Rectal smooth muscle tissue (tissue), 1 donor: ENCODE data around the gene GP2.

Experiments
- H3K27ac ChIP-seq: one replicate; pipeline ENCODE4 v1.7.0; 2013; ENCODE audit warnings: low read depth, low read length, inconsistent platforms
- H3K27me3 ChIP-seq: one replicate; pipeline ENCODE4 v1.7.0; 2013; ENCODE audit warnings: low read length; ENCODE audit not compliant: control insufficient read depth, insufficient read depth
- H3K36me3 ChIP-seq: one replicate; pipeline ENCODE4 v1.7.0; 2013; ENCODE audit warnings: low read length; ENCODE audit not compliant: control insufficient read depth, insufficient read depth
- H3K4me1 ChIP-seq: one replicate; pipeline ENCODE4 v1.7.0; 2013; ENCODE audit warnings: low read length; ENCODE audit not compliant: control insufficient read depth, insufficient read depth
- H3K4me3 ChIP-seq: one replicate; pipeline ENCODE4 v1.7.0; 2013; ENCODE audit warnings: low read length
- H3K9ac ChIP-seq: one replicate; pipeline ENCODE4 v1.7.0; 2013; ENCODE audit warnings: low read length

Gene GP2

DNA sequence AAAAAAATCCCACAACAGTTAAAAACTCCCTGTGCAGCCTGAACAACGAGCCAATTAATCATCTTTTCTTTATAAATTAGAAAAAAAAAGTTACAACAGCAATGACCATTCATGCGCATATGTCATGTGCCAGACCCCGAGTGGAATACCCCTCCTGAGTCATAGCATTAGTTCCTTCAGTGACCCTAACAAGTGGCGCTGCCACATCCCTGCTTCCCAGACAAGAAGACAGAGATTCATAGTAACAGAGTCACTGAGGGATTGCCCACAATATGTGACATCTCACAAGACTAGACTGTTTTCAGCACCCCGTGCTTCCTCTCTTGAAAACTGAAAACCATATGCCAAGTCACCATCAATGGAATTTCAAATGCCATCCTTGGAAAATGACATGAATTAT is 17.3 kb upstream of the GP2 start:
- Histone ChIP-seq H3K36me3 (no peaks in the 10 kb centered on the region), H3K9ac (no peak overlapping the region), H3K4me1 (no peaks in the 10 kb centered on the region), H3K4me3 (no peak overlapping the region), H3K27ac (no peak overlapping the region), H3K27me3 (no peaks in the 10 kb centered on the region)

DNA sequence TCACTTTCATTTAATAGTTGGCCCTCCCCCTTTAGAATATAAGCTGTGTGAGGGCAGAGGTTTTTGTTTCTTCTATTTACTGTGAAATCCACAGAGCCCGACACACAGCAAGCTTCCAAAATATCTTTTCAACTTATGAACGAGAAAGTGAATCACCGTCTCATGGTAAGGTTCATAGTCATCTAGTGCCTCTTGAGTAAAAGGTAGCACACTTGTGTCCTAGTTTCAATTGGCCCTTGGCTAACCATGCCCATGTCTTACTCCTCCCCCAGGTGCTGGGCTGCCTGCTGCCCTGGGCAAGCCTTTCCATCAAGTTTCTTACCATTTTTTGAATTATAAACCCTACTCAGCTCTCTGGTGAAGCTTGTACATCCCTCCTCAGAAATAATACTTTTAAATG is 12.4 kb upstream of the GP2 start:
- no peaks in the 10 kb centered on the region for H3K36me3 ChIP-seq
- H3K4me3 ChIP-seq, result no peak overlapping the region
- H3K27me3 ChIP-seq, result no peaks in the 10 kb centered on the region
- no peaks in the 10 kb centered on the region for H3K4me1 ChIP-seq
- H3K27ac ChIP-seq, result no peak overlapping the region
- no peak overlapping the region for H3K9ac ChIP-seq

DNA sequence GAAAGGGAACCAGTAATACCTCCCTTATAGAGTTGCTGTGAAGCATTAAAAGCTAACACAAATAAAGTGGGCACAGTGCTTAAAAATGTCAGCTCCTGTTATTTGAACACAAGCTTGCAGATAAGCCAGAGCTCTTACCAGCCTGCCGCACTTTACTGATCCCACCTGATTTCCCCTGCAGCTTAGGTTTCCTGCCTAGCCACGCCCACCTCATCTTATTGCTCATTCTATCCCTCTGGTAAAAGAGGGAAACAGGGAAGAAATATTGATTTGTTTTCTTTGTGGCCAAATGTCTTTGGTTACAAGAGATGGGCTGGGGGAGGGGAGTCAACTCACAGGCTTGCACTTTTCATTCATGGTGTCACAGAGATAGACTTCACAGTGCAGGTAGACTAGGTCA is 9.6 kb upstream of the GP2 start:
- H3K27me3 ChIP-seq, result no peaks in the 10 kb centered on the region
- no peak overlapping the region for H3K4me3 ChIP-seq
- H3K27ac ChIP-seq, result no peak overlapping the region
- H3K4me1 ChIP-seq, result no peaks in the 10 kb centered on the region
- H3K36me3 ChIP-seq, result no peaks in the 10 kb centered on the region
- H3K9ac ChIP-seq, result no peak overlapping the region

DNA sequence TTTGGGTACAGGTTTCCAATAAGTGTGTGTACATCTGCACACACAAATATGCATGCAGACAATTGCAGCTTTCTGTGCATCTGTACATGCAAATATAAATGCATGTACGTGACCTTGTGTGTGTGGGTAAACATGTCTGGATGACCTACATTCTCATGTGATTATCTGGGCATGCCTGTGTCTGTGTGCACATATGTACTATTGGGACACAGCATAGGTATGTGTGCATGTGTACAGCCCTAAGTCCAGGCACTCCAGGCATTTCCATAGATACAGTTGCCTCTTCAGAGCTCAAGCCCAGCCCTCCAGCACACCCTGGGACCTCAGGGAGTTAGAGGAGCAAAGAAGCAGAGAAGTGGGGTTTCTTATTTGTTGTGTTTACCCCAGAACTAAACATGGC is 7.1 kb upstream of the GP2 start:
- Histone ChIP-seq H3K27me3 (no peaks in the 10 kb centered on the region), H3K4me3 (no peak overlapping the region), H3K27ac (no peak overlapping the region), H3K4me1 (no peaks in the 10 kb centered on the region), H3K9ac (no peak overlapping the region), H3K36me3 (no peaks in the 10 kb centered on the region)

DNA sequence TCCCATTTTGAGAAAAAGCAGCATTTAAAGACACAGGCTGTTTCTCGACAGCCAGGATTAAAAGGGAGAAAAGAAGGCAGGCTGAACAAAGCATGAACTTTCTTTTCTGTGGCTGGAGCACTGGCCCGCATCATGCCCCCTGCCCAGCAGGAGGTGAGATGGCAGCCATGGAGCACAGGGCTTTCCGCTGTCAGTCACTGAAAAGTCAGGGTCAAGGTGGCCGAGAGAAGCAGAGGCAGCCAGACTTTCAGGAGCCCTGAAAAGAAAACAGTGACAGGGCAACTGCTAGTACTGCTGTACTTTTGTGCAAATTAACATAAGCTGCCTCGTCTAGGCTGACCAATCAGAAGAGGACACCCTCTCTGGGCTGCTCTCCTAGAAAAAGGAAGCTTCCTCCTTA is 5.8 kb upstream of the GP2 start:
- no peaks in the 10 kb centered on the region for H3K27me3 ChIP-seq
- H3K4me3 ChIP-seq, result no peak overlapping the region
- H3K27ac ChIP-seq, result no peak overlapping the region
- no peak overlapping the region for H3K9ac ChIP-seq
- no peaks in the 10 kb centered on the region for H3K4me1 ChIP-seq
- H3K36me3 ChIP-seq, result no peaks in the 10 kb centered on the region

DNA sequence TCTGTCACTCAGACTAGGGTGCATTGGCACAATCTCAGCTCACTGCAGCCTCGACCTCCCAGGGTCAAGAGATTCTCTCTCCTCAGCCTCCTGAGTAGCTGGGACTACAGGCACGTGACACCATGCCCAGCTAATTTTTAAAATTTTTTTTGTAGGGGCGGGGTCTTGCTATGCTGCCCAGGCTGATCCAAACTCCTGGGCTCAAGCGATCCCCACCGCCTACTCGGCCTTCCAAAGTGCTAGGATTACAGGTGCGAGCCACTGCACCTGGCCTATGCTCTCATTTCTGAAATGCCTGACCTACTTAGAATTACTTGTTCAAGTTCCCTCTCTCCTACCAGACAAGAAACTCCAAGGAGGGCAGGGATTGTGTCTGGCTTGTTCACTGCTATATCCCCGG is 5.1 kb upstream of the GP2 start:
- no peak overlapping the region for H3K27ac ChIP-seq
- H3K4me3 ChIP-seq, result no peak overlapping the region
- no peaks in the 10 kb centered on the region for H3K4me1 ChIP-seq
- no peak overlapping the region for H3K9ac ChIP-seq
- no peaks in the 10 kb centered on the region for H3K27me3 ChIP-seq
- H3K36me3 ChIP-seq, result no peaks in the 10 kb centered on the region

DNA sequence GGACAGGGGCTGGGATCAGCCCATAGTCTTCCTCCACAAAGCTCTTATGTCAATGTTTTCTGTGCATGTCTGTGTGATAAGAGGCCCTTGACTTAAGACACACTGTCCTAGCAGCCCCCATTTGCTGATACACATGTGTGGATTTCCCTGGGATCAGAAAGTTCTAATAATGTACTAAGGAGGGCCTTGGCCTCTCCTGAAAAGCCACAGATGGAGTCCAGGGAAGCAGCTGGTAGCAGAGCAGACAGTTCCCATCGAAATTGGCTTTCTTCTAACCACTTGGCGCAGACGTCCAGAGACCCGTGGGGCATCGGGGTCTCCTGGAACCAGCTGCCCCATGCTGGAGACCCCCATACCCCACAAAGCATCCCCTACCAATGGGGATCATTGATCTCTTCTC is 4.3 kb upstream of the GP2 start:
- H3K36me3 ChIP-seq, result no peaks in the 10 kb centered on the region
- no peaks in the 10 kb centered on the region for H3K4me1 ChIP-seq
- no peak overlapping the region for H3K27ac ChIP-seq
- H3K9ac ChIP-seq, result no peak overlapping the region
- no peaks in the 10 kb centered on the region for H3K27me3 ChIP-seq
- no peak overlapping the region for H3K4me3 ChIP-seq

DNA sequence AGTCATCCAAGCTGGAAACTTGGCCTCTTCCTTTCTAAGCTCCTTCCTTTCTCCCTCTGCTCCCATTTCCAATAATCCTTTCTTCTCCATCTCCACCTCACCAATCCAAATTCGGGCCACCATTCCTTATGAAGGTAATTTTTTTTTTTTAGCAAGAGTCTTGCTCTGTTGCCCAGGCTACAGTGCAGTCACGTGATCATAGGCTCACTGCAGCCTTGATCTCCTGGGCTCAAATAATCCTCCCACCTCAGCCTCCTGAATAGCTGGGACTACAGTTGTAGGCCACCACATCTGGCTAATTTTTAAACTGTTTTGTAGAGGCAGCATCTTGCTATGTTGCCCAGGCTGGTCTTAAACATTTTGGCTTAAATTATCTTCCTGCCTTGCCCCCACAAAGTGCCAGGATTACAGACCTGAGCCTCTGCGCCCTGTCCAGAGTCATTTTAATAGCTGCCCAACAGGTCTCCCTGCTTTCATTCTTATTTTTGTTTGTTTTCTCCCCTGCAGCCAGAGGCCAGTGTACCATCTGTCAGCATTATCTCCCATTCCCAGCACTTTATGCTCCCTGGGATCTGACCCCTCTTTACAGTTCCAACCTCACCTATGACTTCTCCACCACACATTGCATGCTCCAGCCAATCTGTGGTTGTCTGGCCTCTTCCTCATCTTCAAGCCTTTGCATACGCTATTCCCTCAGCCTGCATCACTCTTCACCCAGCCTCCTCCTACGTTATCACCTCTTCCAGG is 2.3 kb upstream of the GP2 start:
- H3K9ac ChIP-seq, result no peak overlapping the region
- no peak overlapping the region for H3K4me3 ChIP-seq
- H3K27me3 ChIP-seq, result no peaks in the 10 kb centered on the region
- H3K4me1 ChIP-seq, result no peaks in the 10 kb centered on the region
- no peak overlapping the region for H3K27ac ChIP-seq
- no peaks in the 10 kb centered on the region for H3K36me3 ChIP-seq

DNA sequence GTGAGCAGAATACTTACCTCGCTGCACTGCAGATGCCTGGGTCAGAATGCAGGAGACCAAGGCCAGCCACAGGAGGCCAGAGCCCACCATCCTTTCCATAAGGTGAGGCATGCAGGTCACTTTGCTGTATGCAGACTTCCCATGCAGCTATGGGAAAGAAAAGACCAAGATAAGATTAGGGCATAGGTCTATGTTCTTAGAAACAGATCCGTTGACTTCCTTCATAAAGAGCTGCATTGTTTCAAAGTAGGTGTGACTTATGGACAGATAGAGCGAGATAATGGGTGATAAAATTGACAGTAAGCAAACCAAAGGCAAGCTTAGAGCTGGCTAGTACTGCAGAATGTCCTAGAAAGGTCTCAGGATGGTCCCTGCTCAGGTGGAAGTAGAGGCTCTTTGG is 992 bp downstream of the GP2 start:
- Histone ChIP-seq H3K36me3 (no peaks in the 10 kb centered on the region), H3K4me1 (no peaks in the 10 kb centered on the region), H3K9ac (no peak overlapping the region), H3K27me3 (no peaks in the 10 kb centered on the region), H3K4me3 (peak overlapping the region; percentile 16), H3K27ac (no peak overlapping the region)

DNA sequence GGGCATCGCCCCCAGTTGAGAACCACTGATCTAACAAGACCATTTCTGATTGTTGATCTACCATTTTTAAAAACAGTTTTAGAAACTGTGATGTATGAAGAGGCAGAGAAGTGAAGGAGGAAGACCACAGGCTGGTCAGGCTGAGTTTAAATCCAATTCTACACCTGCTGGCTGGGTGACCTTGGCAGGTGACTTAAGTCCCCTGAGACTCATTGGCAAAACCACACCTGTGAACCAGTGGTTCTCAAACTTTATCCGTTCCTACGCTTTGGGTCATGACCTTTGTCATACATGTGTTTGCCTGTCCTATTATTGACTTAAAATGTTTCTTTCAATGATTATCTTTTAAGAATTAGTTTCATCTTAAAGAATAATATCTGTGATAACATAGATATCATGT is 2.3 kb downstream of the GP2 start:
- H3K4me3 ChIP-seq, result no peak overlapping the region
- H3K36me3 ChIP-seq, result no peaks in the 10 kb centered on the region
- H3K27me3 ChIP-seq, result no peaks in the 10 kb centered on the region
- H3K27ac ChIP-seq, result no peak overlapping the region
- no peaks in the 10 kb centered on the region for H3K4me1 ChIP-seq
- H3K9ac ChIP-seq, result no peak overlapping the region

DNA sequence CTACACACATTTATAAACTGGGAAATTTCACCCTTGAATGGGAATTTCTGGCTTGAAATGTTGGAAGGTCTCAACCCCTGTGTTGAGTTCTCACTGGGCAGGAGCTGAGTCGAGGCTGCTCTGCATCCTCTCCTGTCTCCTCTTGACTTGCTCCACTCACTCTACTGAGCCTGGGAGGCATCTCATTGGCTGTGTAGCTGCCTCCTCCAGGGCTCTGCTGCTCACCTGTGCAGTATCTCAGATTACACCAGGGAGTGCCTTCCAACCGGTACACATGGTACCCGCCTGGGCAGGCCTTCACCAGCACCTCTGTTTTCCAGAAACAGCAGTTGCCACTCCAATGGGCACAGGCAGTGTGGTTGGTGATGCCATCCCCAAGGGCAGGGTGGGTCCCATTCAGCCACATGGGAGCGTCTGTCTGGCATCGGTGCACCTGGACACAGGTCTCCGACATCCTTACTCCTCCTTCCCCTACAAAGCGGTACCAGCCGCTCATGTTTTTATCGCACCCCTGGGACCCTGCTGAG is 3.7 kb downstream of the GP2 start:
- Histone ChIP-seq H3K27ac (no peak overlapping the region), H3K27me3 (no peaks in the 10 kb centered on the region), H3K36me3 (no peaks in the 10 kb centered on the region), H3K4me1 (no peaks in the 10 kb centered on the region), H3K4me3 (no peak overlapping the region), H3K9ac (no peak overlapping the region)

DNA sequence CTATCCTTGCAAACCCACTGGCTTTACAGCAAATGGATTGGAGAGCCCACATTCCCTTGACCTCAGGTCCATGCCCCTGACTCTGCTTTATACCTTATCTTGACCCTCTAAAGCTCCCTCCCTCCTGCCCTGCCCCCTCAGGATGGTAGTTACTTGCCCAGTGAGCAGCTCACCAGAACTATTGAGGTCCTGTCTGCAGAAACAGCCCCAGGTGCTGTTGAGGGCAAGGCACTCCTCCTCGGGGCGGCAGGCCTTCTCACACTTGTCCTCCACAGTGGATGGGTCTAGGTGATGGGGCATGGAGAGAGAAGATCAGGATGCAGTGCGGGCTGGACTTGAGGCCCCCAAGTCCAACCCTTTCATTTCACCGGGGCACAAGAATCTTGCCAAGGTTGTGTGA is 4.6 kb downstream of the GP2 start:
- H3K9ac ChIP-seq, result no peak overlapping the region
- H3K4me1 ChIP-seq, result no peaks in the 10 kb centered on the region
- no peak overlapping the region for H3K4me3 ChIP-seq
- H3K27ac ChIP-seq, result no peak overlapping the region
- H3K27me3 ChIP-seq, result no peaks in the 10 kb centered on the region
- no peaks in the 10 kb centered on the region for H3K36me3 ChIP-seq

DNA sequence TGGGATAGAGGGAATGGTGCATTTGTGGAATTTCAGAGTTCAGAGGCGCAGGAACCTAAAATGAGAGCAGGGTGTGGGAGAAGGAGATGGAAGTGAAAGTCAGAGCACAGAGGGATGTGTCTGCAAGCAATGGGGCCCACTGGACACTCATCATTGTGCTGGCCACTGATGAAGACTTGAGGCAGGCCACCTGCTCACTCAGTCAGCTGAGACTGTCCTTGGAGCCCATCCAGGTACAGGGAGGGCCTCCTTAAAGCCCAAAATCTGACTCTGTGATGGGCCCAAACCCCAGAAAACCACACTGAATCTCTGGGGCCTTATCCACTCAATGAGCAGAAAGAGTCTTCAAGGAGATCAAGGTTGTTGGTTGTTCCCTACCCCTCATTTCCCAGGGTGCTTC is 5.6 kb downstream of the GP2 start:
- Histone ChIP-seq H3K4me1 (no peaks in the 10 kb centered on the region), H3K27ac (no peak overlapping the region), H3K27me3 (no peaks in the 10 kb centered on the region), H3K9ac (no peak overlapping the region), H3K4me3 (no peak overlapping the region), H3K36me3 (no peaks in the 10 kb centered on the region)
